NCI-H2081 (cell line): ENCODE data around the gene LRRC49.
"Not testable (repeated sequence)": the region's sequence is repeated elsewhere in the genome, so short reads cannot be mapped to it uniquely, and the experiment has no call there.

Experiments used
- DNase-seq, 2 experiments: peaks; one replicate each; lab custom pipeline; 2025; lab: John Stamatoyannopoulos, UW

LRRC49 gene

DNA sequence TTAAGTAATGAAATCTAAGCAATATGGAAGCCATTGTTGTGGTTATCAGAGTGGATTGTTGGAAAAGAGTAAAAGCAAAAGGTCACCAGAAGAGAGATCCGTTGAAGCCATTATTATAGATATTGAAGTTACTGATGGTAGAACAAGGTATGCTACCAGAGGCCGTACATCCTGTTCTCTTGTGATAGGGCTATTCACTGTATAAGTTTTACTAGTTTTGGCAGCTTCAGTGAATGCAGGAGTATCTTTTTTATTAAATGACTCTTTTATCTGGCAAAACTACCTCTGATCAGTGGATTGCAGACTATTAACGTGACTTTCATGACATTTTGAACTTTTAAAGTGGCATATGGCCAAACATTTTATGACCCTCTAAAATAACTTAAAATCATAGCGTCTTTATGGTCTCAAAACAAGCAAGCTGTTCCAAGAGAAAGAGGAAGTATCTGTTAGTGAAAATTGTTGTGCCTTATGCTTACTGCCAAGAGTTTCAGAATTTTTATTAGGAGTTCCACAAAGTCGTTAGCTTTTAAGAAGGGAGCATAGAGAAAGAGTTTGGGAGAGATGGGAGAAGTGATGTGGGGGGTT is 102.9 kb downstream of the LRRC49 start:
- no peak for DNase-seq

- DNase-seq, result no peak
These were observed 105.7 kb downstream of the LRRC49 start for GRCh38 chr15:70998319-70998718.

- DNase-seq, result no peak
These were observed 109.7 kb downstream of the LRRC49 start for GRCh38 chr15:71002316-71002715.

DNA sequence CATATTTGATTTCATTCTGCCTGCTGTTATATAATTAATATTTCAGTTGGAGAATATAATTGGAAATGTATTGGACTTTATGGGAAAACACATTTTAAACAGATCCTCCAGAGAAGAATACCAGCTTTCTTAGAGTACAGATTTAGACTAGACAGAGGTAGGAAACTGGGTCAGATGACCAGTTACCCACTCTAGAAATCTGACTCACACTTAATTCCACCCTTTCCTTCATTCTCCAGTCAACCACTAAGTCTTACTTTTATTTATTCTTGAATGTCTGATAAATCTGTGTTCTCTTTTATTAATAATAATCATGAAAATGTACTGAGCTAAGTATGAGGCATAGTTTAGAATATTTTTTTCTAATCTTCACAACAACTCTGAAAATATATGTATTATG is 110.7 kb downstream of the LRRC49 start:
- DNase-seq, result no peak

DNA sequence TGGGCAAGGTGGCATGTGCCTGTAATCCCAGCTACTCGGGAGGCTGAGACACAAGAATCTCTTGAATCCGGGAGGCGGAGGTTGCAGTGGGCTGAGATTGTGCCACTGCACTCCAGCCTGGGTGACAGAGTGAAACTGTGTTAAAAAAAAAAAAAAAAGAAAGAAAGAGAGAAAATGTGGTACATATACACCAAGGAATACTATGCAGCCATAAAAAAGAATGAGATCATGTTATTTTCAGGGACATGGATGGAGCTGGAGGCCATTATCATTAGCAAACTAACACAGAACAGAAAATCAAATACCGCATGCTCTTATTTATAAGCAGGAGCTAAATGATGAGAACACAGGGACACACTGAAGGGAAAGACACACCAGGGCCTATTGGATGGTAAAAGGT is 111.9 kb downstream of the LRRC49 start:
- DNase-seq, result not testable (repeated sequence)

DNA sequence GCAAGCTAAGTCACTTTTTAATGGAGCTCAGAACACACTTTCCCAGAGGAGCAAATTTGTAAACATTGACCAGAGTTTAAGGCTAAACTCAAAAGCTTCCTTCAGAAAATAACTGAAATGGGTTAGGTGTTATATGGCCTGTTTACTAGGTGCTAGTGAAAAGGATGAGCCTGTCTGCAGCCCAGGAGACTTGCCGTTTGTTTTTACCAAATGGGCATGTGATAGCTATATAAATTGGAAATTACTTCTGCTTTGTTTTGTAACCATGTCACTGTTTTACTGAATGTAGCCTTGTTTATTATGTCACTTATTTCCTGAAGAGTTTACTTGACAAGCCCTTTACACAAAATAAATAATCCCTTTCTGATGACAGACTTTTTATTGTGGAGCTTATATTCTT is 113.3 kb downstream of the LRRC49 start:
- DNase-seq, result no peak

GRCh38 chr15:71008250-71008870 is 115.7 kb downstream of the LRRC49 start:
- DNase-seq, result no peak

- DNase-seq, result no peak
These were observed 117.8 kb downstream of the LRRC49 start for GRCh38 chr15:71010472-71010871.

DNA sequence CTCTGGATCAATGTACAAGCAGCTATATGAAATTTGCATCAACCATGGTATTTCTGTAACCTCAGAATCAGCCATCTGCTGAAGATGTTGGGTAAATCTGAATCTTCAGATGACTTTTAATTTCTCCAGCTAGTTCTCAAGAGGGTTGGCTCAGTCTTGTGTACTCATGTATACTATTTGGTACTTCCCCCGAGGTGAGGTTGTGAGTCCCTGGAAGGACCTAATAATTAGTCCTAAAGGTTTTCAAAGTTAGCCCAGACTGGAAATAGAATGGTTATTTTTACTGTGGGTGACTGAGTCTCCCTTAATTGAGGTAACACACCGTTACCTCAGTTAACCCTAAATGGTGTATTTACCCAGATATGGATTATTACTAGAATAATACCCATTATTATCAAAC is 118.4 kb downstream of the LRRC49 start:
- no peak for DNase-seq

GRCh38 chr15:71011503-71012155 is 119.0 kb downstream of the LRRC49 start:
- DNase-seq, result peak; percentile 5 to 30

- no peak for DNase-seq
These were observed 120.8 kb downstream of the LRRC49 start for GRCh38 chr15:71013446-71013845.

DNA sequence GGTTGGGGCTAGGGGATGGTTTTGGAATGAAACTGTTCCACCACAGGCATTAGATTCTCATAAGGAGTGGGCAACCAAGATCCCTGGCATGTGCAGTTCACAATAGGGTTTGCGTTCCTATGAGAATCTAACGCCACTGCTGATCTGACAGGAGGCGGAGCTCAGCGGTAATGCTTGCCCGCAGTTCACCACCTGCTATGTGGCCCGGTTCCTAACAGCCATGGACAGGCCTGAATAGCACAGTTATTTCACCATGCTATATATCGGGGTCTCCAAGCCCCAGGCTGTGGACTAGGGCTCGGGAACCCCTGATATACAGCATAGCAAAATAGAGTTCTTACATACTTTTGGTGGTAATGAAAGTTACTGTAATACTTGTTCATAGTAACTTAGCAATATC is 122.7 kb downstream of the LRRC49 start:
- DNase-seq, result no peak

- DNase-seq, result not testable (repeated sequence)
These were observed 138.6 kb downstream of the LRRC49 start for GRCh38 chr15:71031232-71031631.

GRCh38 chr15:71035478-71035877 is 142.9 kb downstream of the LRRC49 start:
- not testable (repeated sequence) for DNase-seq

- DNase-seq, result no peak
These were observed 149.8 kb downstream of the LRRC49 start for GRCh38 chr15:71042356-71042922.

GRCh38 chr15:71043373-71043772 is 150.7 kb downstream of the LRRC49 start:
- DNase-seq, result no peak

GRCh38 chr15:71044006-71044405 is 151.4 kb downstream of the LRRC49 start:
- DNase-seq, result no peak

GRCh38 chr15:71046146-71046545 is 153.5 kb downstream of the LRRC49 start:
- not testable (repeated sequence) for DNase-seq

DNA sequence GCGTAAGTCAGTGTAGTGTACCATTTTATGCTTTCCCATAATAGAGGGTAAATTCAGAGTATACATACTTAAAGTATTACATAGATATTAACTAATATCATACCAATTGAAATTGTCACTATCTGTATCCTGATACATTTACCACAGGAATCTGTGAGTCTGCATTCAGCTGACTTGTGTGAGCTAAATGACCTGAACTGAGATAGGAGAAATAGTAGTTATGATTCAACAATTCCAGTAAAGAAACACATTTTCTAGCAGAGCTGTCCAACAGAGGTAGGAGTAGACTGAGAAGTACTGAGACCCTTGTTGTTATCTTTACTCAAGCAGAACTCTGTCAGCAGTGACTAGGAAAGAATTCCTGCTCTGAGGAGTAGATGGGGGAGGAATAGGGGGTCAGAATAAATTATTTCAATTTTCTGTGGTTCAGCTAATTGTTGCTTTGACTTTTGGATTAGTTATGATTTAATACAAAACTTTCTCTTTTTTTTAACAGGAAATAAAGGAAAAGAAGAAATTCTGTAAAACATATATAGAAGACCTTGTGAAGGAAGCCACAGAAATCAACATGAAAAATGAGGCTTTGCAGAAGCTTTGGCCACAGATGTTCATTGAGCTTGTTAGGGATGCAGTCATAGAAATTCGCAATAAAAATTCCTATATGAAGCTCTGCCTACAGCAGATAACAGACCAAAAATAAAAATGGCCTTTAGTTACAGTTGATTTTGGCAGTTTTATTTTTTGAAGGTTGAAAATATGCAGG is 156.5 kb downstream of the LRRC49 start:
- no peak for DNase-seq

GRCh38 chr15:71049706-71050422 is 157.2 kb downstream of the LRRC49 start:
- DNase-seq, result no peak

GRCh38 chr15:71050461-71050860 is 157.8 kb downstream of the LRRC49 start:
- no peak for DNase-seq

DNA sequence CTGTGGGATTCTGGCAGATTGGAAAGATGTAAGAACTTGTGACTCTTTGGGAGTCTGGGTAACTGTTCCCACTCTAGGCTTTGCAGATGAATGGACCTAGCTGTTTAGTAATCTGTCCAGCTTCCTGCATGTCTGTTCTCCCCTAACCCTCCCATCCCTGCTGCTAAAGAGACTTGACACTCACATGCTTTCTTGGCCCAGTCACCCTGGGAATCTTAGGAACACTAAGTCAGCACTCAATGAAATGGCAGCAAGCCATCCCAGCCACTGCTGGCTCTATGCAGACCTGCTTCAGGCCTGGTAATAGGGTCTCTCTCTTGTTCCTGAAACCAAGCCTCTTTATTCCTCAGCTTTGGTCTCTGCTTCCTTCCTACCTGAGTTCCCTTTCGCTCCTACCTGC is 158.9 kb downstream of the LRRC49 start:
- DNase-seq, result no peak
